ENCODE results near the gene HK1.

HK1 gene

DNA sequence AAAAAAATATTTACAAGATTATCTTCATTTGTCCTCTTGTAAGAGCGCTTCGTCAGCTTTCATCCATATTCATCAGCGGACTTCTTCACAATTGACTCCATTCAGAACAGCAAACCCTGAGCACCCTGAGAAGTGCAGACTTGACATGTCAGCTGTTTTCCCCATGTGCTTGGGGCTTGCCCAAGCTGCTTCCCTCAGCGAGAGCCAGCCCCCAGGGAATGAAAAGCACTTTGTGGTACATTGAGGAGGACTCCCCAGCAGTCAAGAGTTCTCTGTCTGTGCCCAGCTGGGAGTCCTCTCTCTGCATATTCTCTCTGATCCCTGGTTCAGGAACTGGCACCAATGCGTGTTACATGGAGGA lies 35.5 kb upstream of the HK1 start:
- DNase-seq (ENCODE audit: low read depth) = no peak
- H3K4me3 ChIP-seq (ENCODE audit: control insufficient read depth, low read depth, low read length) = no peak overlapping the region
- TF ChIP-seq CTCF (conservative IDR thresholded peaks at IDR 0.05; ENCODE audit: control insufficient read depth, insufficient read depth, low read depth, low read length) = no peak

- DNase-seq (ENCODE audit: low read depth) = no peak
- no peak for TF ChIP-seq CTCF (conservative IDR thresholded peaks at IDR 0.05; ENCODE audit: control insufficient read depth, insufficient read depth, low read depth, low read length)
- no peak overlapping the region for H3K4me3 ChIP-seq (ENCODE audit: control insufficient read depth, low read depth, low read length)
Measured at GRCh38 chr10:69243817-69244216, 34.5 kb upstream of the HK1 start.

GRCh38 chr10:69246036-69246435 lies 32.3 kb upstream of the HK1 start:
- TF ChIP-seq CTCF (conservative IDR thresholded peaks at IDR 0.05; ENCODE audit: control insufficient read depth, insufficient read depth, low read depth, low read length) = no peak
- H3K4me3 ChIP-seq (ENCODE audit: control insufficient read depth, low read depth, low read length) = no peak overlapping the region
- no peak for DNase-seq (ENCODE audit: low read depth)

DNA sequence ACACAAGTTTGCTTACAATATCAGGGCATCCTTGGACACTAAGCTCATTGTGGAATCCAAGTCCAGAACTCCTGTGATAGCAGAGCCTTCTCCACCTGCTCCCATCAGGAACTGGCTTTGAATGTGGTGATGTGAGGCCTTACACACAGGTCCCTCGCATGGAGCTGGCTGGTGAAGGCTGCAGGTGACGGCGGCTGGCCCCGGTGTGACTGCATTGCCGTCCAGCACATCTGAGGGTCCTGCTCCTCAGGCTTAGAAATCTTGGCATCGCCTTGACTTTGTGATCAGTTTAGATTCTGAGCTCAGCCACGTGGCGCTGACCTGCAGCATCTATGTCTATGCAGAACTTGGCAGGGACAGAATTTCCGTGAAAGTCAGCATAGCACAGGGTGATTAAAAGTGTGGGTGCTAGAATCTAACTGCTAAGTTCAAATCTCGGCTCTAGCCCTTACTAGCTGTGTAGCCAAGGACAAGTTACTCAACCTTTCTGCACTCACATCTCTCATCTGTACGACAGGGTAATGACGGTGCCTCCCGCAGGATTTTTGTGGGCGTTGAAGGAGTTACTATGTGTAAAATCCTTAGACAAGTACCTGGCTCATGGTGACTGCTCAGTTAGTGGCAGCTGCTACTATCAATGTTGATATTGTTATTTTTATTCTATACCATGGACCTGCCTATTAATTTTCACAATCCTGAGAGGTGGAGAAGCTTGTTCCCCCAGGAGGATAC lies 31.5 kb upstream of the HK1 start:
- DNase-seq (ENCODE audit: low read depth) = no peak
- no peak for TF ChIP-seq CTCF (conservative IDR thresholded peaks at IDR 0.05; ENCODE audit: control insufficient read depth, insufficient read depth, low read depth, low read length)
- H3K4me3 ChIP-seq (ENCODE audit: control insufficient read depth, low read depth, low read length) = no peak overlapping the region

DNA sequence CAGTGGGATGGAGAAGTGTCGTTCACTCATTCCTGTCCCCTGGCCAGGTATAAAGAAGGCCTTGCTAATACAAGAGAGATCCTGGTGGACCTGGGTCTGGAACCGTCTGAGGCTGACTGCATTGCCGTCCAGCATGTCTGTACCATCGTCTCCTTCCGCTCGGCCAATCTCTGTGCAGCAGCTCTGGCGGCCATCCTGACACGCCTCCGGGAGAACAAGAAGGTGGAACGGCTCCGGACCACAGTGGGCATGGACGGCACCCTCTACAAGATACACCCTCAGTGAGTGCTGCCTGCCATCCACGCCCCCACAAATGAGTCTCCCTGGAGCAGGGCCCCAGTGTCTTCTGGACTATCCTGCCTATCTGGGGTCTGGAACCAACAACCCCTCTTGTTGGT lies 31.0 kb upstream of the HK1 start:
- TF ChIP-seq CTCF (conservative IDR thresholded peaks at IDR 0.05; ENCODE audit: control insufficient read depth, insufficient read depth, low read depth, low read length) = no peak
- DNase-seq (ENCODE audit: low read depth) = no peak
- H3K4me3 ChIP-seq (ENCODE audit: control insufficient read depth, low read depth, low read length) = no peak overlapping the region

- no peak for DNase-seq (ENCODE audit: low read depth)
- H3K4me3 ChIP-seq (ENCODE audit: control insufficient read depth, low read depth, low read length) = no peak overlapping the region
- no peak for TF ChIP-seq CTCF (conservative IDR thresholded peaks at IDR 0.05; ENCODE audit: control insufficient read depth, insufficient read depth, low read depth, low read length)
Measured at GRCh38 chr10:69248117-69248730, 30.1 kb upstream of the HK1 start.
